ENCODE results near the gene MOGAT2.

The MOGAT2 gene

DNA sequence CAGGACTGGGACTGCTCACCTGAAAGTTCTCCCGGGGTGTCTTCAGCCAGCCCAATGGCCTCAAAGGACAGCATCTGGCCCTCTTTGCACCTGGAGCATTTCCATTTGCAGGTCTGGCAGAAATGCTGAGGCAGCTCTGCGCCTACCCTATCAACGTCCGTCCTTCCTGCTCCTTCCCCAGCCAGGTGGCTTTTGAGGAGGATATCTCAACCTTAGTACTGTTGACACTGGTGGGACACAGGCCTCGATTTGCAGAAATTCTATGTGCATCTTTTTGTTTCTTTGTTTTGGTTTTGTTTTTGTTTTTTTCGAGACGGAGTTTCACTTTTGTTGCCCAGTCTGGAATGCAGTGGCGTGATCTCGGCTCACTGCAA lies 5.0 kb downstream of the MOGAT2 start:
- no peak overlapping the region for H3K9ac ChIP-seq (ENCODE audit: low read length)
- no peak overlapping the region for H3K4me3 ChIP-seq (ENCODE audit: low read depth, low read length, poor library complexity, severe bottlenecking)
- TF ChIP-seq CTCF (IDR thresholded peaks at IDR 0.05; ENCODE audit: low read length), result no peak
- no peak for TF ChIP-seq EZH2 (IDR thresholded peaks at IDR 0.05; ENCODE audit: borderline replicate concordance, low read length)
- no peaks in the 10 kb centered on the region for H3F3A ChIP-seq (ENCODE audit: insufficient read depth, low read length)
- no peaks in the 10 kb centered on the region for H3K4me1 ChIP-seq (ENCODE audit: insufficient read depth, low read length, severe bottlenecking)
- H3K79me2 ChIP-seq (ENCODE audit: insufficient read depth, low read length), result no peaks in the 10 kb centered on the region
- H2AFZ ChIP-seq (ENCODE audit: low read length), result no peak overlapping the region
- H3K4me2 ChIP-seq (ENCODE audit: low read length), result no peak overlapping the region
- no peaks in the 10 kb centered on the region for H3K9me3 ChIP-seq (ENCODE audit: low read length)
- no peaks in the 10 kb centered on the region for H4K20me1 ChIP-seq (ENCODE audit: insufficient read depth, low read length)
- H3K27me3 ChIP-seq (ENCODE audit: insufficient read depth, low read length), result no peaks in the 10 kb centered on the region
- H3K36me3 ChIP-seq (ENCODE audit: insufficient read depth, low read length), result no peaks in the 10 kb centered on the region
- no peaks in the 10 kb centered on the region for H3K9me2 ChIP-seq (ENCODE audit: low read depth, low read length)
- no peak overlapping the region for H3K27ac ChIP-seq (ENCODE audit: low read depth, low read length, poor library complexity, severe bottlenecking)

DNA sequence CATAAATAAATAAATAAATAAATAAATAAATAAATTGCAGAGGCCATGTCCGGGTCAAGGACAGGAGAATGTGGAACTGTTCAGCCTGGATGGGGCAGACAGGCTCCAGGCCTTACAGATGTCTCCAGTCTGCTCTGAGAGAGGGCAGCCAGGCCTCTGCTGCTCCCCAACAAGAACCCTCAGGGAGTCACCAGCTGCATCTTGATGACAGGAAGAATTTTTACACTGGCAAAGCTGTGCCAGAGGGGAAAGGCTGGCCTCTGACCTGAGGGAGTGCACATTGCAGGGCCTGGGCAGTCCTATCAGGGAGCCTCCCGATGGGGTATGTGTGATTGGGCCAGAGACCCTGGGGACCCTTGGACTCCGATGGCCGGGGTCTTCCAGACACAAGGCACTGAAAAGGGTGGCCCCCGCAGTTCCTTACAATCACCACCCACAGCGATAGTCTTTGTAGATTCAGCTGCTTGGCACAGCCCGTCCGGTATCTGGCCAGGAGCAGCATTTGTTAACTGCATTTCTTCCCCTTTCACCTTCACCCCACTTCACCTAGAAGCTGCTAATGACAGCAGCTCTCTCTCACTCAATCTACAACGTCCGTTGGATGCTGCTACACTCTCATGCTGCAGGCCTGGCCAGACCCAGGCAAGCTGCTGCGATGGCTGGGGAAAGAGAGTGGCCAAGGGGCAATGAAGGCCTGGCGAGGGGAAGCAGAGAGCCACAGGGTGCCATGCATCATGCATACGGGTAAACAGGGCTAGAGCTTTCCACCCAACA lies 8.1 kb downstream of the MOGAT2 start:
- Histone ChIP-seq H2AFZ (ENCODE audit: low read length) (no peak overlapping the region), H3K27me3 (ENCODE audit: insufficient read depth, low read length) (no peaks in the 10 kb centered on the region), H3K9me3 (ENCODE audit: low read length) (no peaks in the 10 kb centered on the region), H3K36me3 (ENCODE audit: insufficient read depth, low read length) (no peaks in the 10 kb centered on the region), H3K4me1 (ENCODE audit: insufficient read depth, low read length, severe bottlenecking) (no peaks in the 10 kb centered on the region), H3K4me2 (ENCODE audit: low read length) (no peak overlapping the region), H3F3A (ENCODE audit: insufficient read depth, low read length) (no peaks in the 10 kb centered on the region), H4K20me1 (ENCODE audit: insufficient read depth, low read length) (no peaks in the 10 kb centered on the region), H3K27ac (ENCODE audit: low read depth, low read length, poor library complexity, severe bottlenecking) (no peak overlapping the region), H3K4me3 (ENCODE audit: low read depth, low read length, poor library complexity, severe bottlenecking) (no peak overlapping the region), H3K79me2 (ENCODE audit: insufficient read depth, low read length) (no peaks in the 10 kb centered on the region), H3K9me2 (ENCODE audit: low read depth, low read length) (no peaks in the 10 kb centered on the region), H3K9ac (ENCODE audit: low read length) (no peak overlapping the region)
- TF ChIP-seq EZH2 (IDR thresholded peaks at IDR 0.05; ENCODE audit: borderline replicate concordance, low read length) (no peak), CTCF (IDR thresholded peaks at IDR 0.05; ENCODE audit: low read length) (no peak)

DNA sequence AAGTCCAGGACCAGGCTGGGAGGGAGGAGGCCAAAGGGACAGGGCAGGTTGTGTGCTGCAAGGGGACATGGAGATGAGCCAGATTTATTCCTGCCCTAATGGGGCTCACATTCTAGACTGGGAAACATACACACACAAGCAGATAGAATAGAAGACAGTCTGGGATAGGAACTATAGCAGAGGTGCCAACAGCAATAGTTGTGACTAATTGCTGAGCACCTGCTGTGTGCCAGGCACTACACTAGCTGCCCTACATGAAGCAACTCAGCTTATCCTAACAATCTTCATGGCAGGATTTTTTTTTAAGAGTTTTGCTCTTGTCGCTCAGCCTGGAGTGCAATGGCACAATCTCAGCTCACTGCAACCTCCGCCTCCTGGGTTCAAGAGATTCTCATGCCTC lies 11.4 kb downstream of the MOGAT2 start:
- Histone ChIP-seq H3K36me3 (ENCODE audit: insufficient read depth, low read length) (no peaks in the 10 kb centered on the region), H3K4me2 (ENCODE audit: low read length) (no peak overlapping the region), H3K9ac (ENCODE audit: low read length) (no peak overlapping the region), H3K27ac (ENCODE audit: low read depth, low read length, poor library complexity, severe bottlenecking) (no peak overlapping the region), H3F3A (ENCODE audit: insufficient read depth, low read length) (no peaks in the 10 kb centered on the region), H2AFZ (ENCODE audit: low read length) (no peak overlapping the region), H3K79me2 (ENCODE audit: insufficient read depth, low read length) (no peaks in the 10 kb centered on the region), H3K27me3 (ENCODE audit: insufficient read depth, low read length) (0 out of 2 replicates have a peak, but pooled peaks cover 5% of the 10 kb centered on the region), H3K9me3 (ENCODE audit: low read length) (no peaks in the 10 kb centered on the region), H3K9me2 (ENCODE audit: low read depth, low read length) (no peaks in the 10 kb centered on the region), H3K4me1 (ENCODE audit: insufficient read depth, low read length, severe bottlenecking) (no peaks in the 10 kb centered on the region), H4K20me1 (ENCODE audit: insufficient read depth, low read length) (no peaks in the 10 kb centered on the region), H3K4me3 (ENCODE audit: low read depth, low read length, poor library complexity, severe bottlenecking) (no peak overlapping the region)
- TF ChIP-seq EZH2 (IDR thresholded peaks at IDR 0.05; ENCODE audit: borderline replicate concordance, low read length) (no peak), CTCF (IDR thresholded peaks at IDR 0.05; ENCODE audit: low read length) (no peak)
